ENCODE data around the gene MFAP1. TPM values are rescaled to one million over a fixed set of nuclear protein-coding genes. Genes with fewer than 3 reads are reported as not detected.

The MFAP1 gene, protein sequence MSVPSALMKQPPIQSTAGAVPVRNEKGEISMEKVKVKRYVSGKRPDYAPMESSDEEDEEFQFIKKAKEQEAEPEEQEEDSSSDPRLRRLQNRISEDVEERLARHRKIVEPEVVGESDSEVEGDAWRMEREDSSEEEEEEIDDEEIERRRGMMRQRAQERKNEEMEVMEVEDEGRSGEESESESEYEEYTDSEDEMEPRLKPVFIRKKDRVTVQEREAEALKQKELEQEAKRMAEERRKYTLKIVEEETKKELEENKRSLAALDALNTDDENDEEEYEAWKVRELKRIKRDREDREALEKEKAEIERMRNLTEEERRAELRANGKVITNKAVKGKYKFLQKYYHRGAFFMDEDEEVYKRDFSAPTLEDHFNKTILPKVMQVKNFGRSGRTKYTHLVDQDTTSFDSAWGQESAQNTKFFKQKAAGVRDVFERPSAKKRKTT
- 10 to 100 TPM; 39.8 to 43.1 TPM for total RNA-seq

DNA sequence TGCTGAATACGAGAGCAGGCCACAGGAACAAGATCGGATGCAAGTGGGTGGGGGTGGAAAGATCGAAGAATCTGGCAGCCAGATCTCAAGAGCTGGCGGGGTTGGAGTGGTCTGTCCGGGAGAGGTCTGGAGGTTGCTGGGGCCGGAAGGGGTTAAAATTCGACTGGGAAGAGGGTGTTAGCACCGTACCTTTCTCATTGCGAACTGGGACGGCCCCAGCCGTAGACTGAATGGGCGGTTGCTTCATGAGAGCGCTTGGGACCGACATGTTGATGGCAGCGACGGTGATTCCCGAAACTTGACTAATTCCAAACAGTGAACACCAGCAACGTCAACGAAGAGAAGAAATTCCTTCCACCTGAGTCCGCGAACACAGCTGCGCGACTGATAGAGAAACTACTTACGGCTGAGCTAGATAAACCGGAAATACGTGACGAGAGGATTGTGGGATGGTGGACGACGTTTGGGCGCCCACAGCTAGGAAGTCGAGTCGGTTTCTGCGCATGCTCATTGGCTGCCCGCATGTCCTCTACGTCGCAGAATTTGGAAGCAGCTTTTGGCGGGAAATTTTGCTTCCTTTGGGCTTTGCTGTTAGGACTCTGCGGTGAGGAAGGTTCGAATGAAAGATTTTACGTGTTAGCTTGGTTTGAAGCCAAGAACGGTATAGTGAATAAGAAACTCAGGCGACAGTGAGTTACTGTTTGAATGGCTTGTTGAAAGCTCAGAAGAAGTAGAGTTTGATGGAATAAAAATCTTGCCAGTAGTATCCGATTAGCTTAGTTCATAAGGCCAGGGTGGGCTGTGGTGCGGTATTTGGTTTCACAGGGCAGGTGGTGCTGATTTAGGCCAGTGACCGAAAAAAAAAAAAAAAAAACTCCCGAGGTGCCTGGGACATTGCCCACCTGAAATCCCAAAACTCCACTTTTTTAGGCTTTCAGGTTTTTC, at the start of gene MFAP1:
MFAP1 (minus strand) TSS at position 389 of the 945 bp plus-strand sequence; CDS start at position 268, 121 bp downstream.
- no peaks in the 10 kb centered on the region for H3K9me3 Mint-ChIP-seq
- TF ChIP-seq, protein P1, sequence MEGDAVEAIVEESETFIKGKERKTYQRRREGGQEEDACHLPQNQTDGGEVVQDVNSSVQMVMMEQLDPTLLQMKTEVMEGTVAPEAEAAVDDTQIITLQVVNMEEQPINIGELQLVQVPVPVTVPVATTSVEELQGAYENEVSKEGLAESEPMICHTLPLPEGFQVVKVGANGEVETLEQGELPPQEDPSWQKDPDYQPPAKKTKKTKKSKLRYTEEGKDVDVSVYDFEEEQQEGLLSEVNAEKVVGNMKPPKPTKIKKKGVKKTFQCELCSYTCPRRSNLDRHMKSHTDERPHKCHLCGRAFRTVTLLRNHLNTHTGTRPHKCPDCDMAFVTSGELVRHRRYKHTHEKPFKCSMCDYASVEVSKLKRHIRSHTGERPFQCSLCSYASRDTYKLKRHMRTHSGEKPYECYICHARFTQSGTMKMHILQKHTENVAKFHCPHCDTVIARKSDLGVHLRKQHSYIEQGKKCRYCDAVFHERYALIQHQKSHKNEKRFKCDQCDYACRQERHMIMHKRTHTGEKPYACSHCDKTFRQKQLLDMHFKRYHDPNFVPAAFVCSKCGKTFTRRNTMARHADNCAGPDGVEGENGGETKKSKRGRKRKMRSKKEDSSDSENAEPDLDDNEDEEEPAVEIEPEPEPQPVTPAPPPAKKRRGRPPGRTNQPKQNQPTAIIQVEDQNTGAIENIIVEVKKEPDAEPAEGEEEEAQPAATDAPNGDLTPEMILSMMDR (IDR thresholded peaks at IDR 0.05) = no peak
- POLR2A ChIA-PET = interaction anchor here (0.5 to 6.1 kb wide), 14 partner anchors 8 to 78 kb away, joined by 3 to 37 read pairs (median 4); partner anchors contain the start of genes ELL3, HYPK, PDIA3 and SERF2
- ATAC-seq (peak; percentile 84), DNase-seq (peak; percentile 95)
- intact Hi-C loops (cut with micrococcal nuclease) = no loop called here
- H3K36me3 Mint-ChIP-seq (ENCODE audit: low read depth) = peaks cover 52% of the 10 kb centered on the region
- H3K27me3 Mint-ChIP-seq = no peaks in the 10 kb centered on the region
- CTCF ChIA-PET = interaction anchor here (0.6 to 1.2 kb wide), 5 partner anchors 15 to 56 kb away, joined by 3 to 4 read pairs (median 3); partner anchors contain the start of genes ELL3 and SERF2
- peaks cover 49% of the 10 kb centered on the region for H3K4me1 Mint-ChIP-seq (ENCODE audit: low read depth)
- H3K27ac Mint-ChIP-seq = peak within 1 kb of the TSS; percentile 99
- H3K4me3 Mint-ChIP-seq = peak within 1 kb of the TSS; percentile 94

DNA sequence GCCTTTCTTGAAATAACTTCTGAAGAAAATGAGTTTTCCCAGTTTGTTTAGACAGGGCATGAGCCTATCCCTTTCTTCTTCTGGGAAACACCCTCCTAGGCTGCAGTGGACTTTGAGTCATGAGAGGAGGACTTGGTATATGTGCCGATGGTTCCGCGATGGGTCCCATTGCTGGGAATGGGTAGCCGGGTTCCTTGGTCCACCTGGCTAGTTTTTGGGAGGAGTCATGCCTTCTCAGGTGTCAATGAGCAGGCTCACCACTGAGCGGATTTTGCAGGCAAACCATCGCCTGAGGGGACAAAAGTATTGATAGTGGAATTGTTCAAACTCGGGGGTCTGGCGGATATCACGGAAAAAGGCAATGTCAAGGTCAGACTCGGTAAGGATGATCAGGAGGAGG, 49.2 kb upstream of the MFAP1 start:
- H3K4me3 Mint-ChIP-seq = no peak overlapping the region
- TF ChIP-seq, protein P1 (IDR thresholded peaks at IDR 0.05) = no peak
- ChIA-PET CTCF (interaction anchor here (1.1 kb wide), 1 partner anchor 12 kb away, joined by 3 read pairs; no protein-coding TSS in a partner anchor), POLR2A (no interaction called here)
- H3K27ac Mint-ChIP-seq = no peak overlapping the region
- ATAC-seq (no peak), DNase-seq (no peak)
- intact Hi-C loops (cut with micrococcal nuclease) = no loop called here
- H3K36me3 Mint-ChIP-seq (ENCODE audit: low read depth) = peaks cover 39% of the 10 kb centered on the region
- no peaks in the 10 kb centered on the region for H3K4me1 Mint-ChIP-seq (ENCODE audit: low read depth)
- H3K27me3 Mint-ChIP-seq = no peaks in the 10 kb centered on the region
- no peaks in the 10 kb centered on the region for H3K9me3 Mint-ChIP-seq

DNA sequence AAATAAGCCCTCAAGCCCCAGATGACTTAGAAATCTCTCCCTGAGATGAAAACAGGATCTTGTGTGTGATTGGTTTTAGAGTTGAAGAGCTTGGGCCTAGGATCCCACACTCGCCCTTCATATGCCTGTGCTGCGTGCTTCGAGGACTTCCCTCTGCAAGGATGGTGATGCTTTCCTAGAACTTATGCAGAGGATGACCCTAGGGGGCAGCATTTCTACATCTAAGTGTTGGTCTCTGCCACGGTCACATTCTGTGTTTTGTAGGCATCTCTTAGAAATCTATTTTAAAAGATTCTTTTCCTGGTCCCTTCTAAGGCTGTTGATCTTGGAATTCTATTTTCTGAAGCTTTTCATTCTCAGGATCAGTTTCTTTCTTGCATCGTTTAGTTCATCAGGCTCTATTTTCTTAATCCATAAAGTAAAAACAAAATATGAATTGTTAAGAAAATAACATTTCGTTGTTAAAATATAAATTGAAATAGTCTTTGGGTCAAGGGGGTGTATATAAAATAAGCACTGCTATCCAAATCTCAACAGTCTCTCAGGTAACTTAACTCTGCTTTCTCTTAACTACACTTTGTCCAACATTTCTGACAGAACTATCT, 48.0 kb upstream of the MFAP1 start:
- no peak for ATAC-seq

DNA sequence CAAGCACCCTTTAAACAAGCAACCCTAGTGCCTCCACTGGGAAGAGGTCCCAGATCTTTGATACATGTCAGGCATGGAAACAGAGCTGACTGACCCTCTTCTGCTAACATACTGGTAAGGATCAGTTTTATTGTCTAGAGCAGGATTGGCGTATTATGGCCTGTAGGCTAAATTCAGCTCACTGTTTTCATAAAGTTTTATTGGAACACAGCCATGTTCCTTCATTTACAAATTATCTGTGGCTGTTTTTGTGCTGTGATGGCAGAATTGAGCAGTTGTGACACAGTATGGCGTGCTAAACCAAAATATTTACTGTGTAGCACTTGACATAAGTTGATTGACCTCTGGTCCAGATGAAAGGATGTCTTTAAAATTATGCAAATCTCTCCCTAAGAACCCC, 47.3 kb upstream of the MFAP1 start:
- peaks cover 40% of the 10 kb centered on the region for H3K36me3 Mint-ChIP-seq (ENCODE audit: low read depth)
- DNase-seq = no peak
- H3K4me1 Mint-ChIP-seq (ENCODE audit: low read depth) = no peaks in the 10 kb centered on the region
- CTCF ChIA-PET = interaction anchor here (1.0 to 1.5 kb wide), 2 partner anchors 10 to 31 kb away, joined by 3 to 4 read pairs; no protein-coding TSS in a partner anchor
- intact Hi-C loops (cut with micrococcal nuclease) = no loop called here
- H3K4me3 Mint-ChIP-seq = no peak overlapping the region
- TF ChIP-seq, protein P1 (IDR thresholded peaks at IDR 0.05) = no peak
- H3K9me3 Mint-ChIP-seq = no peaks in the 10 kb centered on the region
- no peak for ATAC-seq
- no peak overlapping the region for H3K27ac Mint-ChIP-seq
- H3K27me3 Mint-ChIP-seq = no peaks in the 10 kb centered on the region
- POLR2A ChIA-PET = no interaction called here

More for the DNA sequence above, 48.0 kb upstream of the MFAP1 start:
- DNase-seq = peak; percentile 28
- H3K36me3 Mint-ChIP-seq (ENCODE audit: low read depth) = peaks cover 37% of the 10 kb centered on the region
- no peaks in the 10 kb centered on the region for H3K27me3 Mint-ChIP-seq
- H3K27ac Mint-ChIP-seq = no peak overlapping the region
- no peaks in the 10 kb centered on the region for H3K4me1 Mint-ChIP-seq (ENCODE audit: low read depth)
- H3K4me3 Mint-ChIP-seq = no peak overlapping the region
- TF ChIP-seq, protein P1 (IDR thresholded peaks at IDR 0.05) = peak; percentile 42
- CTCF ChIA-PET = interaction anchor here (1.0 to 1.5 kb wide), 3 partner anchors 9 to 30 kb away, joined by 3 to 4 read pairs (median 3); no protein-coding TSS in a partner anchor
- intact Hi-C loops (cut with micrococcal nuclease) = no loop called here
- POLR2A ChIA-PET = no interaction called here
- H3K9me3 Mint-ChIP-seq = no peaks in the 10 kb centered on the region

Data from activated CD8-positive, alpha-beta T cell treated with anti-CD3 and anti-CD28 coated beads for 36 hours (primary cell).